NOMO-1 treated with dmso at 0.1 percent for 144 hours (cell line): ENCODE data around the gene TSEN2.
"Not testable (repeated sequence)": the region's sequence is repeated elsewhere in the genome, so short reads cannot be mapped to it uniquely, and the experiment has no call there.

ENCODE experiments used
- DNase-seq: peaks from one replicate; lab custom pipeline; 2025; ENCODE audit not compliant: unreplicated experiment; lab: John Stamatoyannopoulos, UW

Gene TSEN2

GRCh38 chr3:12471241-12471640, 13.0 kb upstream of the TSEN2 start:
- DNase-seq, result no peak

- no peak for DNase-seq
These were observed 12.2 kb upstream of the TSEN2 start for GRCh38 chr3:12472000-12472610.

- DNase-seq, result no peak
These were observed 11.5 kb upstream of the TSEN2 start for GRCh38 chr3:12472796-12473195.

- DNase-seq, result no peak
These were observed 10.8 kb upstream of the TSEN2 start for GRCh38 chr3:12473511-12473910.

- no peak for DNase-seq
These were observed 7.9 kb upstream of the TSEN2 start for GRCh38 chr3:12476238-12476897.

GRCh38 chr3:12477256-12477655, 7.0 kb upstream of the TSEN2 start:
- no peak for DNase-seq

GRCh38 chr3:12478326-12478725, 6.0 kb upstream of the TSEN2 start:
- no peak for DNase-seq

- DNase-seq, result not testable (repeated sequence)
These were observed 5.1 kb upstream of the TSEN2 start for GRCh38 chr3:12479198-12479597.

- DNase-seq, result peak; percentile 25
These were observed 4.3 kb upstream of the TSEN2 start for GRCh38 chr3:12479919-12480427.

- no peak for DNase-seq
These were observed 870 bp upstream of the TSEN2 start for GRCh38 chr3:12483410-12483809.

- no peak for DNase-seq
These were observed 445 bp upstream of the TSEN2 start for GRCh38 chr3:12483872-12484197.

- no peak for DNase-seq
These were observed 675 bp downstream of the TSEN2 start for GRCh38 chr3:12484983-12485327.

GRCh38 chr3:12486001-12486400, 1.7 kb downstream of the TSEN2 start:
- DNase-seq, result no peak

- DNase-seq, result peak; percentile 65
These were observed 2.6 kb downstream of the TSEN2 start for GRCh38 chr3:12486916-12487315.

GRCh38 chr3:12487336-12487735, 3.1 kb downstream of the TSEN2 start:
- DNase-seq, result no peak

GRCh38 chr3:12487786-12488185, 3.5 kb downstream of the TSEN2 start:
- no peak for DNase-seq

- DNase-seq, result no peak
These were observed 5.1 kb downstream of the TSEN2 start for GRCh38 chr3:12489368-12489767.

- DNase-seq, result no peak
These were observed 5.6 kb downstream of the TSEN2 start for GRCh38 chr3:12489832-12490231.

GRCh38 chr3:12490547-12490946, 6.3 kb downstream of the TSEN2 start:
- DNase-seq, result no peak

GRCh38 chr3:12495749-12496452, 11.6 kb downstream of the TSEN2 start:
- DNase-seq, result no peak

GRCh38 chr3:12496453-12496761, 12.1 kb downstream of the TSEN2 start:
- DNase-seq, result no peak

GRCh38 chr3:12499474-12499873, 15.2 kb downstream of the TSEN2 start:
- no peak for DNase-seq
